Large intestine (tissue), 3 donors: ENCODE measurements around the gene IQUB. TPM values are rescaled to one million over a fixed set of nuclear protein-coding genes. Genes with fewer than 3 reads are reported as not detected.
A peak's percentile ranks its signal among the peaks of the same experiment; 100 is the strongest.
"Not testable (repeated sequence)": the region's sequence is repeated elsewhere in the genome, so short reads cannot be mapped to it uniquely, and the experiment has no call there.

Experiments used
- DNase-seq, 2 donors: peaks; one replicate each; pipeline versions ENCODE4 v3.0.0 to v3.0.0-alpha.2; 2013
- H3K27ac ChIP-seq: one replicate; pipeline ENCODE4 v1.5.1; 2013; ENCODE audit warnings: low read length
- H3K27me3 ChIP-seq: 2 replicates; pipeline ENCODE4 v1.6.1; 2013; ENCODE audit warnings: low read length; ENCODE audit not compliant: control insufficient read depth, insufficient read depth
- H3K36me3 ChIP-seq: 2 replicates; pipeline ENCODE4 v1.6.1; 2013; ENCODE audit warnings: low read length; ENCODE audit not compliant: control insufficient read depth, insufficient read depth
- H3K4me1 ChIP-seq: one replicate; pipeline ENCODE4 v1.6.1; 2013; ENCODE audit warnings: low read length; ENCODE audit not compliant: control insufficient read depth, insufficient read depth
- H3K4me3 ChIP-seq: one replicate; pipeline ENCODE4 v1.5.1; 2013; ENCODE audit warnings: low read length
- H3K9me3 ChIP-seq: one replicate; pipeline ENCODE4 v1.6.1; 2013; ENCODE audit warnings: mild to moderate bottlenecking, low read depth, low read length, moderate library complexity; ENCODE audit not compliant: control insufficient read depth
- WGBS: methylation state at CpG from one replicate; pipeline ENCODE4 v1.1.5; 2013; ENCODE audit warnings: low lambda C conversion rate; ENCODE audit not compliant: insufficient coverage; 5-methylcytosine and 5-hydroxymethylcytosine counted together
- polyA plus RNA-seq: library from polyadenylated mRNA; unstranded; fragments of 120-200 nt; gene quantifications from one replicate; pipeline ENCODE4 v1.2.1, GENCODE V29; 2013

IQUB gene
- polyA plus RNA-seq, 1 donor, result 0.58 TPM

- Histone ChIP-seq H3K9me3 (no peaks in the 10 kb centered on the region), H3K4me3 (no peak overlapping the region), H3K4me1 (peaks cover 5% of the 10 kb centered on the region), H3K27me3 (no peaks in the 10 kb centered on the region), H3K36me3 (peaks cover 5% of the 10 kb centered on the region), H3K27ac (peak overlapping the region; percentile 69)
- DNase-seq, result peak; percentile 61 to 82
- WGBS, result no CpG with 5 or more reads among the region's 1 CpG
These were observed 5.5 kb upstream of the IQUB start for GRCh38 chr7:123539871-123540270.

GRCh38 chr7:123538897-123539296 lies 4.5 kb upstream of the IQUB start:
- Histone ChIP-seq H3K4me1 (peaks cover 8% of the 10 kb centered on the region), H3K9me3 (no peaks in the 10 kb centered on the region), H3K27me3 (peaks cover 4% of the 10 kb centered on the region), H3K36me3 (peaks cover 5% of the 10 kb centered on the region), H3K4me3 (no peak overlapping the region), H3K27ac (peak overlapping the region; percentile 60)
- no peak for DNase-seq
- WGBS, result 100% methylated on average over 1 of the region's 1 CpG

GRCh38 chr7:123538189-123538714 lies 3.9 kb upstream of the IQUB start:
- no peaks in the 10 kb centered on the region for H3K9me3 ChIP-seq
- 96% methylated on average over 3 of the region's 7 CpGs for WGBS
- H3K27ac ChIP-seq, result no peak overlapping the region
- H3K36me3 ChIP-seq, result peaks cover 3% of the 10 kb centered on the region
- no peak overlapping the region for H3K4me3 ChIP-seq
- peaks cover 9% of the 10 kb centered on the region for H3K27me3 ChIP-seq
- peaks cover 10% of the 10 kb centered on the region for H3K4me1 ChIP-seq
- no peak for DNase-seq

- Histone ChIP-seq H3K27me3 (peaks cover 18% of the 10 kb centered on the region), H3K36me3 (no peaks in the 10 kb centered on the region), H3K9me3 (no peaks in the 10 kb centered on the region), H3K4me1 (peaks cover 10% of the 10 kb centered on the region), H3K4me3 (no peak overlapping the region), H3K27ac (no peak overlapping the region)
- WGBS, result 46% methylated on average over 2 of the region's 3 CpGs
- no peak for DNase-seq
These were observed 2.7 kb upstream of the IQUB start for GRCh38 chr7:123537026-123537642.

- Histone ChIP-seq H3K36me3 (no peaks in the 10 kb centered on the region), H3K4me1 (peaks cover 10% of the 10 kb centered on the region), H3K4me3 (peak overlapping the region; percentile 76), H3K27me3 (peaks cover 24% of the 10 kb centered on the region), H3K9me3 (no peaks in the 10 kb centered on the region), H3K27ac (peak overlapping the region; percentile 59)
- no peak for DNase-seq
- WGBS, result no CpG with 5 or more reads among the region's 12 CpGs
These were observed 1.1 kb upstream of the IQUB start for GRCh38 chr7:123535517-123535916.

- Histone ChIP-seq H3K27me3 (peaks cover 25% of the 10 kb centered on the region), H3K36me3 (no peaks in the 10 kb centered on the region), H3K4me1 (peaks cover 6% of the 10 kb centered on the region), H3K9me3 (no peaks in the 10 kb centered on the region), H3K27ac (no peak overlapping the region), H3K4me3 (peak overlapping the region; percentile 57)
- peak in 1 of 2 donors; percentile 3 for DNase-seq
- WGBS, result no CpG with 5 or more reads among the region's 9 CpGs
These were observed 439 bp downstream of the IQUB start for GRCh38 chr7:123533929-123534382.

- H3K9me3 ChIP-seq, result no peaks in the 10 kb centered on the region
- peaks cover 25% of the 10 kb centered on the region for H3K27me3 ChIP-seq
- H3K4me1 ChIP-seq, result peaks cover 5% of the 10 kb centered on the region
- DNase-seq, result no peak
- 94% methylated on average over 3 of the region's 3 CpGs for WGBS
- H3K36me3 ChIP-seq, result no peaks in the 10 kb centered on the region
- no peak overlapping the region for H3K27ac ChIP-seq
- no peak overlapping the region for H3K4me3 ChIP-seq
These were observed 860 bp downstream of the IQUB start for GRCh38 chr7:123533553-123533917.

GRCh38 chr7:123532788-123533552 lies 1.4 kb downstream of the IQUB start:
- not testable (repeated sequence) for H3K36me3 ChIP-seq, H3K4me1 ChIP-seq, H3K9me3 ChIP-seq, H3K27ac ChIP-seq, DNase-seq
- WGBS, result no CpG with 5 or more reads among the region's 33 CpGs
- peak overlapping the region; percentile 26 for H3K4me3 ChIP-seq
- H3K27me3 ChIP-seq, result peaks cover 25% of the 10 kb centered on the region

GRCh38 chr7:123532343-123532742 lies 2.1 kb downstream of the IQUB start:
- DNase-seq, H3K9me3 ChIP-seq, H3K4me3 ChIP-seq, H3K36me3 ChIP-seq, H3K4me1 ChIP-seq, H3K27ac ChIP-seq: not testable (repeated sequence)
- H3K27me3 ChIP-seq, result peaks cover 25% of the 10 kb centered on the region
- WGBS, result no CpG with 5 or more reads among the region's 14 CpGs

- H3K36me3 ChIP-seq, H3K9me3 ChIP-seq, H3K27ac ChIP-seq, H3K4me3 ChIP-seq, DNase-seq, H3K4me1 ChIP-seq: not testable (repeated sequence)
- peaks cover 25% of the 10 kb centered on the region for H3K27me3 ChIP-seq
- WGBS, result 100% methylated on average over 4 of the region's 13 CpGs
These were observed 4.3 kb downstream of the IQUB start for GRCh38 chr7:123530035-123530591.
